ENCODE data around the gene ABCD2.
"Not testable (repeated sequence)": the region's sequence is repeated elsewhere in the genome, so short reads cannot be mapped to it uniquely, and the experiment has no call there.

ABCD2 gene

GRCh38 chr12:39541471-39541870 is 78.1 kb downstream of the ABCD2 start:
- no peaks in the 10 kb centered on the region for H3K36me3 ChIP-seq (ENCODE audit: control insufficient read depth, insufficient read depth, low read length)
- no peaks in the 10 kb centered on the region for H3K4me1 ChIP-seq (ENCODE audit: control insufficient read depth, insufficient read depth, low read length, poor library complexity, severe bottlenecking)
- no peak overlapping the region for H3K27ac ChIP-seq (ENCODE audit: low read depth, low read length, severe bottlenecking)
- H3K4me3 ChIP-seq (ENCODE audit: extremely low read depth, insufficient read depth, low read length, poor library complexity, severe bottlenecking) = no peak overlapping the region
- WGBS, 2 experiments (ENCODE audit: insufficient coverage in 2 of 2) = 88 to 91% methylated on average over 1 to 2 of the region's 2 CpGs
- H3K9me3 ChIP-seq (ENCODE audit: control insufficient read depth, low read length) = no peaks in the 10 kb centered on the region

- 92 to 94% methylated on average over 16 to 18 of the region's 18 CpGs for WGBS, 2 experiments (ENCODE audit: insufficient coverage in 2 of 2)
- Histone ChIP-seq H3K27ac (ENCODE audit: low read depth, low read length, severe bottlenecking) (no peak overlapping the region), H3K36me3 (ENCODE audit: control insufficient read depth, insufficient read depth, low read length) (no peaks in the 10 kb centered on the region), H3K9me3 (ENCODE audit: control insufficient read depth, low read length) (no peaks in the 10 kb centered on the region), H3K4me3 (ENCODE audit: extremely low read depth, insufficient read depth, low read length, poor library complexity, severe bottlenecking) (no peak overlapping the region), H3K4me1 (ENCODE audit: control insufficient read depth, insufficient read depth, low read length, poor library complexity, severe bottlenecking) (no peaks in the 10 kb centered on the region)
Measured at GRCh38 chr12:39538679-39539104, 80.9 kb downstream of the ABCD2 start.

- Histone ChIP-seq H3K4me3 (ENCODE audit: extremely low read depth, insufficient read depth, low read length, poor library complexity, severe bottlenecking) (no peak overlapping the region), H3K4me1 (ENCODE audit: control insufficient read depth, insufficient read depth, low read length, poor library complexity, severe bottlenecking) (no peaks in the 10 kb centered on the region), H3K27ac (ENCODE audit: low read depth, low read length, severe bottlenecking) (no peak overlapping the region), H3K9me3 (ENCODE audit: control insufficient read depth, low read length) (no peaks in the 10 kb centered on the region), H3K36me3 (ENCODE audit: control insufficient read depth, insufficient read depth, low read length) (no peaks in the 10 kb centered on the region)
Measured at GRCh38 chr12:39533951-39534350, 85.7 kb downstream of the ABCD2 start.

DNA sequence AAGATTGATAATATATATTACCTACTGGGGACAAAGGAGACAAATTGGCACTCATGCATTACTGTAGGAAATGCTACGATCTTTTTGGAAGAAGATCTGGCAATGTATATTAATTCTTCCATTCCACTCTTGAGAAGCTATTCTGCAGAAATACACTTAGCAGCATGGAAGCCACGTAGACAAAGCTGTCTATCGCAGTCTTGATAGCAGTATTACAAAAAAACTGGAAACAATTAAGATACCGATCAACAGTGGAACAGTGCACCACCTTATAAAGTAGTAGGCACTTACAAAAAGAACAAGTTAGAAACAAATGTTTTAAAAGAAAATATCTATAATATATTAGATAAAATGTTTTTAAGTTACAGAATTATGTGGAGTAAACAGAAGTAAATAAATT is 87.2 kb downstream of the ABCD2 start:
- H3K4me1 ChIP-seq (ENCODE audit: control insufficient read depth, insufficient read depth, low read length, poor library complexity, severe bottlenecking) = no peaks in the 10 kb centered on the region
- no peak overlapping the region for H3K4me3 ChIP-seq (ENCODE audit: extremely low read depth, insufficient read depth, low read length, poor library complexity, severe bottlenecking)
- WGBS, 2 experiments (ENCODE audit: insufficient coverage in 2 of 2) = no CpG with 5 or more reads among the region's 4 CpGs
- no peaks in the 10 kb centered on the region for H3K36me3 ChIP-seq (ENCODE audit: control insufficient read depth, insufficient read depth, low read length)
- H3K9me3 ChIP-seq (ENCODE audit: control insufficient read depth, low read length) = no peaks in the 10 kb centered on the region
- no peak overlapping the region for H3K27ac ChIP-seq (ENCODE audit: low read depth, low read length, severe bottlenecking)

GRCh38 chr12:39526974-39527373 is 92.6 kb downstream of the ABCD2 start:
- 88% methylated on average over 2 of the region's 2 CpGs for WGBS, 2 experiments (ENCODE audit: insufficient coverage in 2 of 2)
- no peaks in the 10 kb centered on the region for H3K4me1 ChIP-seq (ENCODE audit: control insufficient read depth, insufficient read depth, low read length, poor library complexity, severe bottlenecking)
- no peaks in the 10 kb centered on the region for H3K9me3 ChIP-seq (ENCODE audit: control insufficient read depth, low read length)
- no peaks in the 10 kb centered on the region for H3K36me3 ChIP-seq (ENCODE audit: control insufficient read depth, insufficient read depth, low read length)
- no peak overlapping the region for H3K27ac ChIP-seq (ENCODE audit: low read depth, low read length, severe bottlenecking)
- H3K4me3 ChIP-seq (ENCODE audit: extremely low read depth, insufficient read depth, low read length, poor library complexity, severe bottlenecking) = no peak overlapping the region

DNA sequence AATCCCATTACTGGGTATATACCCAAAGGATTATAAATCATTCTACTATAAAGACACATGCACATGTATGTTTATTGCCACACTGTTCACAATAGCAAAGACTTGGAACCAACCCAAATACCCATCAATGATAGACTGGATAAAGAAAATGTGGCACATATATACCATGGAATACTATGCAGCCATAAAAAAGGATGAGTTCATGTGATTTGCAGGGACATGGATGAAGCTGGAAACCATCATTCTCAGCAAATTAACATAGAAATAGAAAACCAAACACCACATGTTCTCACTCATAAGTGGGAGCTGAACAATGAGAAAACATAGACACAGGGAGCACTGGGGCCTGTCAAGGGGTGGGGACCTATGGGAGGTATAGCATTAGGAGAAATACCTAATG is 97.4 kb downstream of the ABCD2 start:
- not testable (repeated sequence) for H3K9me3 ChIP-seq (ENCODE audit: control insufficient read depth, low read length); H3K27ac ChIP-seq (ENCODE audit: low read depth, low read length, severe bottlenecking); H3K4me3 ChIP-seq (ENCODE audit: extremely low read depth, insufficient read depth, low read length, poor library complexity, severe bottlenecking); H3K4me1 ChIP-seq (ENCODE audit: control insufficient read depth, insufficient read depth, low read length, poor library complexity, severe bottlenecking); H3K36me3 ChIP-seq (ENCODE audit: control insufficient read depth, insufficient read depth, low read length)

DNA sequence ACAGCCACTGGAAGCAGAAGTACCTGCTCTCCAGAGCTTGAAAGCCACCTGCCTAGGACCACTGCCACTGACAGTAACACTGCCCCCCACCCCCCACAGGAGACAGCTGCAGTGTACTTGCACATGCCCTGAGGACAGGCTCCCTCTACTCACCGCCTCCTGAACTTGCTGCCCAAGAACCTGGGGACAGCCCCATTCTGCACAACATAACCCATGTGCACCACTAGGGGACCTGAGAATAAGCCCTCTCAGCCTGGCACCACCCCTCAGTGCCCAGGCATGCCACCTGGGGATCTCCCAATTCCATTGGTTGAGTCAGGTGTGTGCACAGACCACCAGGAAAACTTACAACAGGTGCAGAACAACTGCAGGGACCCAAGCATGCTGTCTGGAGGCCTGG is 109.6 kb downstream of the ABCD2 start:
- H3K4me3 ChIP-seq (ENCODE audit: extremely low read depth, insufficient read depth, low read length, poor library complexity, severe bottlenecking) = no peak overlapping the region
- no peaks in the 10 kb centered on the region for H3K36me3 ChIP-seq (ENCODE audit: control insufficient read depth, insufficient read depth, low read length)
- H3K9me3 ChIP-seq (ENCODE audit: control insufficient read depth, low read length) = peaks cover 6% of the 10 kb centered on the region
- WGBS, 2 experiments (ENCODE audit: insufficient coverage in 2 of 2) = 100% methylated on average over 1 of the region's 1 CpG; no CpG with 5 or more reads in 1 of the 2 experiments
- H3K4me1 ChIP-seq (ENCODE audit: control insufficient read depth, insufficient read depth, low read length, poor library complexity, severe bottlenecking) = no peaks in the 10 kb centered on the region
- H3K27ac ChIP-seq (ENCODE audit: low read depth, low read length, severe bottlenecking) = no peak overlapping the region

- Histone ChIP-seq H3K27ac (ENCODE audit: low read depth, low read length, severe bottlenecking) (no peak overlapping the region), H3K9me3 (ENCODE audit: control insufficient read depth, low read length) (no peaks in the 10 kb centered on the region), H3K4me3 (ENCODE audit: extremely low read depth, insufficient read depth, low read length, poor library complexity, severe bottlenecking) (no peak overlapping the region), H3K36me3 (ENCODE audit: control insufficient read depth, insufficient read depth, low read length) (no peaks in the 10 kb centered on the region), H3K4me1 (ENCODE audit: control insufficient read depth, insufficient read depth, low read length, poor library complexity, severe bottlenecking) (no peaks in the 10 kb centered on the region)
Measured at GRCh38 chr12:39505554-39505953, 114.0 kb downstream of the ABCD2 start.

DNA sequence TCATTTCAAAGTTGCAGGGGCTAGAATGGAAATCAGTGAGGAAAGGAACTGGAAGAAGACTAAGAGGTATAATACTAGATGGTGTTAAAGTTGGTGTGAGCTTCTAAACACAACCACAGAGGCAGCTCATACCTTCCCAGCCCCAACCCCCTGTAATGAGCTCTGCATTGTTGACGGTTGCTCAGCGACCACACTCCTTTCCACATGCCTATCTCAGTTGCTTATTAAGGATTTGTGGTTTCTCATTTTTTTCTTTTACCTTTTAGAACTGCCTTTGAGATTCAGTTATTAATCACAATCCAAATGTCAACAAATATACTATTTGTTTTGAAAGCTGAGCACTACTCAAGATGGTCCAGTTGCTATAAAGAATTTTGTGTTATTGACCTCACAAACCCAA is 114.6 kb downstream of the ABCD2 start:
- no CpG with 5 or more reads among the region's 2 CpGs for WGBS, 2 experiments (ENCODE audit: insufficient coverage in 2 of 2)
- H3K4me1 ChIP-seq (ENCODE audit: control insufficient read depth, insufficient read depth, low read length, poor library complexity, severe bottlenecking) = no peaks in the 10 kb centered on the region
- no peak overlapping the region for H3K27ac ChIP-seq (ENCODE audit: low read depth, low read length, severe bottlenecking)

GRCh38 chr12:39503439-39503838 is 116.2 kb downstream of the ABCD2 start:
- Histone ChIP-seq H3K9me3 (ENCODE audit: control insufficient read depth, low read length) (no peaks in the 10 kb centered on the region), H3K4me3 (ENCODE audit: extremely low read depth, insufficient read depth, low read length, poor library complexity, severe bottlenecking) (no peak overlapping the region), H3K27ac (ENCODE audit: low read depth, low read length, severe bottlenecking) (no peak overlapping the region), H3K36me3 (ENCODE audit: control insufficient read depth, insufficient read depth, low read length) (no peaks in the 10 kb centered on the region), H3K4me1 (ENCODE audit: control insufficient read depth, insufficient read depth, low read length, poor library complexity, severe bottlenecking) (no peaks in the 10 kb centered on the region)
- no CpG with 5 or more reads among the region's 1 CpG for WGBS, 2 experiments (ENCODE audit: insufficient coverage in 2 of 2)

More for the DNA sequence above, 114.6 kb downstream of the ABCD2 start:
- Histone ChIP-seq H3K36me3 (ENCODE audit: control insufficient read depth, insufficient read depth, low read length) (no peaks in the 10 kb centered on the region), H3K4me3 (ENCODE audit: extremely low read depth, insufficient read depth, low read length, poor library complexity, severe bottlenecking) (no peak overlapping the region), H3K9me3 (ENCODE audit: control insufficient read depth, low read length) (no peaks in the 10 kb centered on the region)

- H3K4me3 ChIP-seq (ENCODE audit: extremely low read depth, insufficient read depth, low read length, poor library complexity, severe bottlenecking) = no peak overlapping the region
- no peaks in the 10 kb centered on the region for H3K9me3 ChIP-seq (ENCODE audit: control insufficient read depth, low read length)
- H3K4me1 ChIP-seq (ENCODE audit: control insufficient read depth, insufficient read depth, low read length, poor library complexity, severe bottlenecking) = no peaks in the 10 kb centered on the region
- no peaks in the 10 kb centered on the region for H3K36me3 ChIP-seq (ENCODE audit: control insufficient read depth, insufficient read depth, low read length)
- H3K27ac ChIP-seq (ENCODE audit: low read depth, low read length, severe bottlenecking) = no peak overlapping the region
- no CpG with 5 or more reads among the region's 1 CpG for WGBS, 2 experiments (ENCODE audit: insufficient coverage in 2 of 2)
Measured at GRCh38 chr12:39502726-39503125, 116.9 kb downstream of the ABCD2 start.
